GM19468 (cell line): ENCODE results near the gene POF1B.
"Not testable (repeated sequence)": the region's sequence is repeated elsewhere in the genome, so short reads cannot be mapped to it uniquely, and the experiment has no call there.

ENCODE experiments used
- ATAC-seq: cut with Tn5 transposase; IDR thresholded peaks from one replicate; pipeline ENCODE4 v1.9.1; 2021; ENCODE audit warnings: mild to moderate bottlenecking, moderate library complexity, moderate number of reproducible peaks; ENCODE audit not compliant: unreplicated experiment; ENCODE audit errors: extremely low read depth

POF1B gene, protein sequence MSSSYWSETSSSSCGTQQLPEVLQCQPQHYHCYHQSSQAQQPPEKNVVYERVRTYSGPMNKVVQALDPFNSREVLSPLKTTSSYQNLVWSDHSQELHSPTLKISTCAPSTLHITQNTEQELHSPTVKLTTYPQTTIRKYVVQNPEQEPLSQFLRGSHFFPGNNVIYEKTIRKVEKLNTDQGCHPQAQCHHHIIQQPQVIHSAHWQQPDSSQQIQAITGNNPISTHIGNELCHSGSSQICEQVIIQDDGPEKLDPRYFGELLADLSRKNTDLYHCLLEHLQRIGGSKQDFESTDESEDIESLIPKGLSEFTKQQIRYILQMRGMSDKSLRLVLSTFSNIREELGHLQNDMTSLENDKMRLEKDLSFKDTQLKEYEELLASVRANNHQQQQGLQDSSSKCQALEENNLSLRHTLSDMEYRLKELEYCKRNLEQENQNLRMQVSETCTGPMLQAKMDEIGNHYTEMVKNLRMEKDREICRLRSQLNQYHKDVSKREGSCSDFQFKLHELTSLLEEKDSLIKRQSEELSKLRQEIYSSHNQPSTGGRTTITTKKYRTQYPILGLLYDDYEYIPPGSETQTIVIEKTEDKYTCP

DNA sequence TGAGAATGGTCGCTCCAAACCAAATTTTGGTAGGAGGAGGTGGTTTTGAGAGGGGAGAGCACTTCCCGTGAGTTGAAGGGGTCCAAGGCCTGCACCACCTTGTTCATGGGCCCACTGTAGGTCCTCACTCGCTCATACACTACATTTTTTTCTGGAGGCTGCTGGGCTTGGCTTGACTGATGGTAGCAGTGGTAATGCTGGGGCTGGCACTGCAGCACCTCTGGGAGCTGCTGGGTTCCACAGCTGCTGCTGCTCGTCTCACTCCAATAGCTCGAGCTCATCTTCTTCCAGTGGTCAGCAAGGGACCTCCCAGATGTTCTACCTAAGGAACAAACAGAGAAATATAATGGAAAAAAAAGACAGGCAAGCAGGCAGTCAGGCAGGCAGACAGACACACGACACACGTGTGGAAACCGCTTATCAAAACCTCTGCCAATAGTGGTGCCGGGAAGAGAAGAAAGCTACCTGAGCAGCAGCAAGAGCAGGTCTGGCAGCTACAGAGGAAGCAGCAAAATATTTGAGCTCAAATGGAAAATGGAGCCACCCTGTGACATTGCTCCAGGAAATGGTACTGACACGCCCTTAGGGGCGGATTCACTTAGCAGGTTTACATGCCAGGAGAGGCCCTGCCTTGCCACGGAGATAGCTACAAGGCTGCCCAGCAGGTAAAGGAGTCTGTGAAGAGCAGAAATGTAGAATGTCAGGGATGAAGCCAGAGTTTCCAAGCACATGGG, at the start of gene POF1B:
TSS of gene POF1B (minus strand) at position 492 of the 734 bp plus-strand sequence. CDS start at position 281, 211 bp downstream.
- ATAC-seq, result no peak

DNA sequence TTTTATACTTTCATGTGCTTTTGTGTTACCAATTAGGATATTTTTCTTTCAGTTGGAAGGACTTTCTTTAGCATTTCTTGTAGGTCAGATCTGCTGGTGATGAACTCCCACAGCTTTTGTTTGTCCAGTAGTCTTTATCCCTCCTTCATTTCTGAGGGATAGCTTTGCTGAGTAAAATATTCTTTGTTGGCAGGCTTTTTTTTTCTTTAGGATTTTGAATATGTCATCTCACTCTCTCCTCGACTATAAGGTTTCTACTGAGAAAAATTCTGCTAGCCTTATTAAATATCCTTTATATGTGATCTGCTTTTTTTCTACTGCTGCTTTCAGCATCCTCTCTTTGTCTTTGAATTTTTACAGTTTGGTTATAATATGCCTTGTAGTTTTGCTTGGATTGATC, 49.6 kb upstream of the POF1B start:
- no peak for ATAC-seq

DNA sequence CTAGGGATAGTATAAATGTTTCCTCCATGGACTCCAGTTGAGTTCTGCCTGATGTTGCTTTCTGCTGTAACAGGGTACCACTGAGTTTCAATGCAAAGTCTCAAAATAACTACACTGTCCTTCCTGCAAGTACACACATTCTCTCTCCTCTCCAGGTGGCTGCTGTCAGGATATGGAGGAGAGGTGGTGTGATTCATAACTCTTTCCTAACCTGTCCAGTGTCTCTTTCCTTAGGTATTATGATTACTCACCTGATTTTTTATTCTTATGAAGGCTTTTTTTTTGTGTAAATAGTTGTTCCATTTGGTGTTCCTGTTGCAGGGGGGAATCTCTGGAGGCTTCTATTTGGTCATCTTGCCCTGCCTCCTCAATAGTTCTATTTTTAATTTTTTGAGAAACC, 39.8 kb upstream of the POF1B start:
- ATAC-seq, result no peak

DNA sequence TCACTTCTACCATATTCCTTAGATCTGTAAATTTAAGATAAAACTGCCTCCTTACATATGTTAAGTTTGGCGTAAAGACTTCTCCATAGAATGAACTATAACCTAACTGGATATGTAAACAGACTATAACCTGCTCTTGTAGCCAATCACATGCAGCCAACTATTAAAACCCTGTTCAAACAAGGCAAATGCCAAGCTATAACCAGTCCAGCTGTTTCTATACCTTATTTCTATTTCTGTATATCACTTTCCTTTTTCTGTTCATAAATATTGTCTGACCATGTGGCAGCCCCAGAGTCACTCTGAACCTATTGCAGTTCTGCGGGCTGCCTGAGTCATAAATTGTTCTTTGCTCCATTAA, 12.4 kb upstream of the POF1B start:
- no peak for ATAC-seq

DNA sequence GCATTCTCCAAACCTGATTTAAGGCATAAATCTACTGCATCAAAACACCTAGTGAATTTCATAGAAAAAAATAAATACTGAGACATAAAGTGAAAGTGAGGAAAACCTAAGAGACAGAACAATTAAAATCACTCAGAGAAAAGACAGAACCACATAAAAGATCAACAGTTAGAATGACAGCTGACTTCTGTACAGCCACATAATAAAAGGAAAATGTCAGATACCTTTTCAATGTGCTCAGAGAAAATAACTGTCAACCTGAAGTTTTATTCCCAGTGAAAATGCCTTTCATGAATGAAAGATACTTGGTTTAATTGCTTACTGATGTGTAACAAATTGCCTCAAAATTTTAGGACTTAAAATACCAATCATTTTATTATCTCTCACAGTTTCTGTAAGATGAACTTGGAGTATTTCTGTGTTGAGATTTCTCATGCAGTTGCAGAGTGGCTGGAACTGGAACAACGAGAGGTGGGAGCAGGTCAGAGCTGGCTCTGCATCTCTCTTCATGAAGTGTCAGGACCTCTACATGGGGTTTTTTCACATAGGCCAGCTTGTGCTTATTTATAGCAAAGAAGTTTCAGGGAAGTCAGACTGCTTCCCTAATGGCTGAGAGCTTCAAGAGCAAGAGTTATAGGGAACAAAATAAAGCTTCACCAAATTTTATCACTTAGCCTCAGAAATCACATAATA, 11.9 kb upstream of the POF1B start:
- no peak for ATAC-seq

DNA sequence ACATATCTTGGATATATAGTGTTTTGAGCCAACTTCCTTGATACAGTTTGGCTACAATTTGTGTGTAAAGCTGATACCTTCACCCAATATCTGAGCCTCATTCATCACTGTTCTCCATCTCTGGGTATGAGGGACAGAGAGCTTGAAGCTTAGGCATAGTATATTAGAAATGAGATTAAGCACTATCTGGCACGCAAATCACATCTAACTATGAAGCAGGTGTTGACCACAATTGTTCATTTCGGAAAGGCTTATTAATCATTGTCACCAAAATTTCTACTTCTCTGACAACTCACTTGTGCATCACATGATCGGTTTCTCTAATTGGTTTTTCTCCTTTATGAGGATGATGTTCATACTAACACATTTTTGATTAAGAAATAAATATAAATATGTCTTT, 2.1 kb upstream of the POF1B start:
- no peak for ATAC-seq

DNA sequence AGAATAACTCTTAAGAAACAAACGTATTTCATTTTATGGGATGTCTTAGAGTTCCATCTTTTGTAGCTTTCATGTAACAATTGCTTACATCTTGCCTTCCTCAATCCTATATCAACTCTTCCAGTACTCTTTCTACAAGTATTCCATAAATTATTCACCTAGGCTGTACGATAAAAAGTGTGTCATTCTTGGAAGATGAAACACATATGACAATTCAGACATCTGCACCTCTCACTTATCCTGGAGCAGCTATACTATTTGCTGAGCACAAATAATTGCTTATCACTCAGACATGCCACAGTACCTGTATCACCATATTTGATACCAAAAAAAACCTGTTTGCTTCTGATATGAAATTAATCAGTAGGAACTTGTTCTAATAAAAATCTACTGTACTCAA, 1.0 kb downstream of the POF1B start:
- no peak for ATAC-seq

DNA sequence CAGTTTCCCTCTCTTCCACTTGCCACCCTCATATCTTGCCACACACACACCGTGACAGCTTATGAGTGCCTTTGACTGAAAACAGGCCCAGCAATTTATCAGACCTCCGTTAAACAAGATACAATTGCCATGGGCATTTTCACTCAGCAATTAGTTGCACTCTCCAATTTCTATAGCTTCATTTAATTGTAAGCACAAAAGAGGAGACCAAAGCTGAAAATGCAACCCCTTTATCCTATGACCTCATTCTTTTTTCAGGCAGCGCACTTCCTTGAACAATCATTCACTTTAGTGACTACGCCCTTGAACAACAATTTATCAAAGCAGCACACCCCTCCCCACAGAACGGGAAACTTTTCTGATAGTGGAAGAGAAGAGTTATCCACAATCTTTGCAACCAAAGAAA, 4.1 kb downstream of the POF1B start:
- ATAC-seq, result no peak

DNA sequence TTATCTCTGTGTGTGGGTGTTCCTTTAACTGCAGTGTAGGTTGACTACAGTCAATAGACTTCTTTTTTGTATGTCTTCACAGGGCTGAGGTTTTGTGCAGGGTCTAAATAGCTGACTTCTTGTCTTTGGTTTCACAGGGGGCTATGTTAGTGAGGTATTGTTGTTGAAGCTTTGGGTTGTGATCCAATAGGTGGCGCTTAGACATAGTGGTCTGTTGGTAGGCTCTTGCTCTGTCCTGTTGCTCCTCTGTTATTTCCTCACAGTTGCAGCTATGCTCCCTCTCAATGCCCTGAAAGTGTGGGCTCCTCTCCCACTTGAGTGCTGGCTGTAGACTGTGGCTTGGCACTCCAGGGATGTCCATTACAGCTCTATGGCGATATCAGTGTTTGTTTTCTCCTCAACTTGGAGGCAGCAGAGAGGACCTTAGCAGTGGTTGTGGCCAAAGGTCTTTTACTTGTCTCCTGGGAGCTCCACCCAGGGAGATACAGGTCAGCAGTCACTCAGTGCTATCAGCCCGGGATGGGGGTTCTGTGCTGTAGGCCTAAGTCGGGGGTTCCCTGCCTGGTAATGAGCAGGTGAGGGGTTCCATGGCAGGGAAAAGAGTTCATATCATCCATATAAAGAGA, 14.0 kb downstream of the POF1B start:
- ATAC-seq, result no peak

DNA sequence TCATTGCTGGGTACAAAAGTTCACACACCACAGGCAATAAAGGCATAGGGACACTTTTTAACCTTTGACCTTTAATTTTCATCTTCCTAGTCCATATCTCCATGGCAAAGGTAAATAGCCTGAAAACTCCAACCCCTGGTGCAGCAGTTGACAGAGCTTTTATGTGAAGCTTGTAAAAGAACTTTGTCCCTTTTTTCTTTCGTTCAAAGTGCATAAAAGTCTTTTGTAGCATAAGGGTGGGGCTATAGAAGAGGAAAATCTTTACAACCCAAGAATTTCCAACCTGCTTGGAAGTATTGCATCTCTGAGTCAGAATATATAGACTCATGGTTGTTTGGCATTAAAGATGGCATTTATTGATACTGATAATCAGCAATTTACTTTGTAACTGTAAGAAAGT, 20.4 kb downstream of the POF1B start:
- no peak for ATAC-seq

DNA sequence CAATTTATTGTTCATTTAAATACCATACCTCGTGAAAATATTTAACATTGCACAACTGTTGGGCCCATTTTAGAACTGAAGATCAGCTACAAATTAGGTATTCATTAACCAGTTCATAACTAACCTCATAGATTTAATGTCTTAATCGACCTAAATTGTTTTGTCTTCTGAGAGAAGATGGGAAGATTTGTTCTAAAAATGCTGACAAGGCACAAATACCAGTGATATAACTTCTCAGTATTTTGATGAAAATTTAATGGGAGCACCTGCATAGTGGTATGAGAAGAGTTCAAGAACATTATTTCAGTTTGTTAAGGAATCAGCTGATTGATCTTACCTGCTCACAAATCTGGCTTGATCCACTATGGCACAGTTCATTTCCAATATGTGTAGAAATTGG, 33.9 kb downstream of the POF1B start:
- ATAC-seq, result no peak

DNA sequence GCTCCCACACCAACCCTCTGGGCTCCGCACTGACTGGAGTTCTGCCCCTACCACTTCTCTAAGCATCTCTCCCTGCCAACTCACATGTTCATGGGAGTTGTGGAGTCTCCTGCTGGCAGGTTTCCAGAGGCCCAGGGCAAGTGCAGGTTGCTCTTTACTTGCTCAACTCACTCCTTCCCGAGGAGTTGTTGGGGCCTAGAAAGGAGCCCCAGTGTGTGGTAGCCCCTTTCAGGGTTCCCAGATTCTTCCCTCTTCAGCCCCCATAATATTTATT, 52.5 kb downstream of the POF1B start:
- no peak for ATAC-seq

DNA sequence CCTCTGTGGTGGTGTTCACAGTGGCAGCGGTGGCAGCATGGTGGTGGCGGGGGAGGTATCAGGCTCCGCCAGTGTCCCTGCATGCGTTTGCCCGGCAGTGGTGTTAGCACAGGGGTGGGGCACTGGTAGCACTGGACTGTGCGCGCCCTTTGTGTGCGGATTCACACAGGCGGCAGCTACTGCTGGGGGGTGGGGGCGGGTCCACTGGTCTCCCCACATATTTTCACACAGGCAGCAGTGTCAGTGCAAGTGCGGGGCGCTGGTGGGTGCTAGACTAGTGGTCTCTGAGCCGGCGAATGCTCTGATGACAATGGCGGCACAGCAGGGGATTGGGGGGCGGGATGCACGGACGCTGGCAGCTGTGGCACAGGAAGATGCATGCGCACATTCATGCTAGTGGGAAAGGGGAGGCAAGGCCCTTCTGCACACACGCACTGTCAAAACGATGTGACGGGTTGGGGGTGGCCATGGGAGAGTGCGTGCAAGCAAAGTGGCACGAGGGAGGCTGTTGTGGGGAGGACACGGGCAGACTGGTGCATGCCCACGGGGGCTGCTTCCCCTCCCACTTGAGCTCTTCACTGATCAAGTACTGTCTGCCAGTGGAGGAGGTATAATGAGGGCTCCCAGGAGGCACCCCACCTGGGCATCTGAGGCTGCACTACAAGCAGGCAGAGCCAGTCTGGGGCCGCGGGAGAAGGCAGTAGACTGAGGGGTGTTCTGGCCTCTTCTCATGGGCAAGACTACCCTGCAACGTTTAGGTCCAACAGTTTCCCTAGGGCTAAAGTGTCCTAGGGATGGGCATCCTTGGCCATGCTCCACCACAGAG, 53.0 kb downstream of the POF1B start:
- ATAC-seq, result no peak

DNA sequence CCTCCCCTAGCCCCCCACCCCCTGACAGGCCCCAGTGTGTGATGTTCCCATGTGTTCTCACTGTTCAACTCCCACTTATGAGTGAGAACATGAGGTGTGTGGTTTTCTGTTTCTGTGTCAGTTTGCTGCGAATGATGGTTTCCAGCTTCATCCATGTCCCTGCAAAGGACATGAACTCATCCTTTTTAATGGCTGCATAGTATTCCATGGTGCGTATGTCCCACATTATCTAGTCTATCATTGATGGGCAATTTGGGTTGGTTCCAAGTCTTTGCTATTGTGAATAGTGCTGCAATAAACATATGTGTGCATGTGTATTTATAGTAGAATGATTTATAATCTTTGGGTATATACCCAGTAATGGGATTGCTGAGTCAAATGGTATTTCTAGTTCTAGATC, 68.1 kb downstream of the POF1B start:
- not testable (repeated sequence) for ATAC-seq

DNA sequence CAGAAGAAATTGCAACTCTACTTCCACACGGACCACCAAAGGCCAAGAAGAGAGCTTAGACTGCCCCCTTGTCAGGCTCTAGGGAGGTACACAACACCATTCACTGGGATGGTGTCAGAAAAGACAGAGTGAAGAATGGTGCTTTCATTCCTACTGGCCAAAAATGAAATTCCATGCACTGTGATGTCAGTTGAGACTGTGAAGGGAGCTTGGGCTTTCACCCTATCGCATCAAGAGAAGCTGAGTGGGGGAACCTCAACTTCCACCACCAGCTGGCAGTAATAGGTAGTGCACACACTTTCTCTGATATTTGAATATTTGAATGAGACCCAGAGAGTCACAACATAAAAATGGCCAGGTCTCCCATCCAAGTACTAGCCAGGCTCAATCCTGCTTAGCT, 69.7 kb downstream of the POF1B start:
- ATAC-seq, result no peak

DNA sequence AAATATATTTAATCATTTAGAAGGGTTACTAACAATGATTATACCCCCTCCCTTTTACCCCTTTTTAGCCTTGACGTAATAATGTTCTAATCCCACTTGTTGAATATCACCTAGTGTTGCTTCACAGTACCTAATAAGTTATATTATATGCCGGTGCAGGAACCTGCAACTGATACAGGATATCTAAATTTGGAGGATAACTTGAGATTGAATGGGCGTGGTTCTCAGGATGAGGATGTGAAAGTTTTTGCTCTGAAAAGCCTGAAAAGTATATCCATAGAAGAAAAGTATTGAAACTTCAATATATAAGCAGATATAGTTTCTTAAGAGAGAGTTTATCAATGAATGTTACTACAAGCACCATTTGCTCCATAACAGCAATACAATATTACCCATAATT, 75.9 kb downstream of the POF1B start:
- no peak for ATAC-seq

DNA sequence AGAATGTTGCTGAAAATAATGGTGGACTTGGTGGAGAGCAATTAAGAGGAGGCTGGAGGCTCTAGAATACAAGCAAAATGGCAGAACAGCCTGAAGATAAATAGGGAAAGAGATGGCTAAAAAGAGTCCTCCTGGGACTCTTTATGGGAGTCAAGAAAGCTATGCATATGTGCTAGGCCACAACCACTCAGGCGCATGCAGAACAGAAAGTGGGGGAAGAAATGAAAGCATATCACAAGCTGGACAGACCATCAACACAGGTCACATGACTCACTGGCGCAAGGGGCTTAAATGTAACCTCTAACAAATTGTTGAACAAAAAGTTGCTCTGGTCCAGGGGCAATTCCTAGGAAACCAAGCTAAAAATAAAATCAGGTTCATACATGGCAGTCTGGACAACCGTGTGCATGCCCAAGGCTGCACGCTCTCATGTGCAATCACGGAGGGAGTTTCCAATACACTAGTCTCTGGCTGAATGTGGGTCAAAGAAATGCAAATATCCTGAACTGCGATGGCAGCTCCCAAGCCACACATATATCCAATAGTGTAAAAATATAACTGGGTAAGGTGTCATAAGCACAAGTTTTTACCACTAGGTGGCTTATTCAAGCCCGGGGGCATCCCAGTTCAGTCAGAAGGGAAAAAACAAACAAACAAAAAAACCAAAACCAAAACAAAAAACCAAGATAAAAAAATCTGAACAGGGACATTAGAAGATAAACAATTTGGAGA, 90.3 kb downstream of the POF1B start:
- ATAC-seq, result no peak

DNA sequence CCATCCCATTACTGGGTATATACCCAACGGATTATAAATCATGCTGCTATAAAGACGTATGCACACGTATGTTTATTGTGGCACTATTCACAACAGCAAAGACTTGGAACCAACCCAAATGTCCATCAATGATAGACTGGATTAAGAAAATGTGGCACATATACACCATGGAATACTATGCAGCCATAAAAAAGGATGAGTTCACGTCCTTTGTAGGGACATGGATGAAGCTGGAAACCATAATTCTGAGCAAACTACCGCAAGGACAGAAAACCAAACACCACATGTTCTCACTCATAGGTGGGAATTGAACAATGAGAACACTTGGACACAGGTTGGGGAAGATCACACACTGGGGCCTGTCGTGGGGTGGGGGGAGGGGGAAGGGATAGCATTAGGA, 94.2 kb downstream of the POF1B start:
- not testable (repeated sequence) for ATAC-seq
